Astrocyte (in vitro differentiated cells and primary cell): ENCODE measurements around the gene IL1RAPL2.

Source experiments
- CTCF ChIP-seq: IDR thresholded peaks from 2 replicates; pipeline ENCODE4 v1.5.1; 2011; ENCODE audit warnings: low read depth, mild to moderate bottlenecking, inconsistent platforms, low read length, moderate library complexity; ENCODE audit not compliant: insufficient read depth
- EZH2 ChIP-seq: IDR thresholded peaks from 2 replicates; pipeline ENCODE4 v1.6.1; 2012; ENCODE audit warnings: mild to moderate bottlenecking, low read length, inconsistent platforms; ENCODE audit not compliant: insufficient read depth

GRCh38 chrX:104721854-104722253 lies 155.9 kb downstream of the IL1RAPL2 start:
- TF ChIP-seq CTCF (no peak), EZH2 (no peak)
